K562 (cell line): ENCODE results near the gene FARP1.

Source experiments
- CREB3 ChIP-seq: fragments of 450-650 bp; conservative IDR thresholded peaks from 2 replicates; pipeline ENCODE4 v1.6.1; 2016; ENCODE audit warnings: missing genetic modification characterization, low read depth, mild to moderate bottlenecking, missing compliant biosample characterization, moderate library complexity
- CTCF ChIP-seq, 3 experiments: IDR thresholded peaks in 2 of 3; conservative IDR thresholded peaks in 1 of 3; 2 replicates each; pipeline ENCODE4 v1.5.1; 2011 to 2012; ENCODE audit warnings: low read length in 3 of 3, mild to moderate bottlenecking in 3 of 3, control low read depth in 2 of 3, improper control_type of control experiment in 1 of 3, inconsistent platforms in 1 of 3, low read depth in 1 of 3, mixed read lengths in 1 of 3, moderate library complexity in 1 of 3; ENCODE audit not compliant: insufficient read depth in 2 of 3
- GABPA ChIP-seq: fragments of 200-800 bp; sonication (Bioruptor generic); conservative IDR thresholded peaks from 2 replicates; pipeline ENCODE4 v1.6.1; 2016; ENCODE audit warnings: low read depth, missing genetic modification characterization, missing compliant biosample characterization
- MAX ChIP-seq: sonication (generic); formaldehyde crosslinking; IDR thresholded peaks from 2 replicates; pipeline ENCODE4 v1.9.0; 2022; ENCODE audit warnings: mild to moderate bottlenecking, missing genetic modification reagents
- MXI1 ChIP-seq: IDR thresholded peaks from 2 replicates; pipeline ENCODE4 v1.6.1; 2011; ENCODE audit warnings: low read depth, mild to moderate bottlenecking, improper control_type of control experiment, low read length
- PHTF2 ChIP-seq: fragments of 250-450 bp; sonication (Bioruptor Pico); IDR thresholded peaks from 2 replicates; pipeline ENCODE4 v1.5.0; 2021; ENCODE audit warnings: mild to moderate bottlenecking
- POLR2AphosphoS5 ChIP-seq: IDR thresholded peaks from 2 replicates; pipeline ENCODE4 v1.6.1; 2011; ENCODE audit warnings: mild to moderate bottlenecking, low read depth, low read length, moderate library complexity; ENCODE audit not compliant: control insufficient read depth, insufficient read depth
- TCF7 ChIP-seq: sonication (generic); IDR thresholded peaks from 2 replicates; pipeline ENCODE4 v1.6.1; 2016; ENCODE audit warnings: antibody characterized with exemption, borderline replicate concordance

- no peak for TF ChIP-seq CREB3
- TF ChIP-seq PHTF2 = no peak
- no peak for TF ChIP-seq CTCF (IDR thresholded peaks at IDR 0.05 in 2 of 3, conservative IDR thresholded peaks at IDR 0.05 in 1 of 3; ENCODE audit: insufficient read depth in 2 of 3, low read depth in 1 of 3, low read length in 3 of 3)
- no peak for TF ChIP-seq MAX (CRISPR knock-in tag)
- TF ChIP-seq TCF7 = no peak
- TF ChIP-seq MXI1 = no peak
- TF ChIP-seq GABPA (tag) = no peak
- TF ChIP-seq POLR2AphosphoS5 = no peak
These were observed 255.0 kb downstream of the FARP1 start for GRCh38 chr13:98397861-98398260.
